ENCODE measurements around the gene KIAA0513.
"Not testable (repeated sequence)": the region's sequence is repeated elsewhere in the genome, so short reads cannot be mapped to it uniquely, and the experiment has no call there.

The KIAA0513 gene

GRCh38 chr16:85051683-85052082 is 24.1 kb downstream of the KIAA0513 start:
- no peak for DNase-seq

- DNase-seq, result no peak
Observed at GRCh38 chr16:85052536-85052935, 24.9 kb downstream of the KIAA0513 start.

DNA sequence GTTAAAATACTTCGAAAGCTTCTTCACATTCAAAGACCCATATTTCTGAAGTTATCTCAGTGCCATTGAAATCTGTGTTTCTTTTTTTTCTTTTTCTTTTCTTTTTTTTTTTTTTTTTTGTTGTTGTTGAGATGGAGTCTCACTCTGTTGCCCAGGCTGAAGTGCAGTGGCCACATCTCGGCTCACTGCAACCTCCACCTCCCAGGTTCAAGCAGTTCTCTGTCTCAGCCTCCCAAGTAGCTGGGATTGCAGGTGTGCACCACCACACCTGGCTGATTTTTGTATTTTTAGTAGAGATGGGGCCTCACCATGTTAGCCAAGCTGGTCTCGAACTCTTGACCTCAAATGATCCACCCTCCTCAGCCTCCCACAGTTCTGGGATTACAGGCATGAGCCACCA is 26.7 kb downstream of the KIAA0513 start:
- DNase-seq, result not testable (repeated sequence)

DNA sequence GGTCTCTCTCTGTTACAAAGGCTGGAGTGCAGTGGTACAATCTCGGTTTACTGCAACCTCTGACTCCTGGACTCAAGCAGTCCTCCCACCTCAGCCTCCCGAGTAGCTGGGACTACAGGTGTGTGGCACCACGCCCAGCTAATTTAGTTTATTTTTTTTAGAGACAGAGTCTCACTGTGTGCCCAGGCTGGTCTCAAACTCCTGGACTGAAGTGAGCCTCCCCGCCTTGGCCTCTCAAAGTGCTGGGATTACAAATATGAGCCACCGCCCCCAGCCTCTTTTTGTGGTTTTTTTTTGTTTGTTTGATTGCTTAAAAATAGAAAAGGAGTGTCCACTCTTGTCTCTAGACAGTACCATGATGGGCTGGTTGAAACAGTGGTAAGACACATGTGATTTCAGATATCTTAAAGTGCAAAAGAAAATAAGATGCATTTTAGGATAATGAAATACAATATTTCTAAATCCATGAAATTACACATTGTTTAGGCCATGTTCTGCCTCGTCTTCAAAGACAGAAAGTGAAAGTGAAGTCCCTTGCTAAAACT is 27.4 kb downstream of the KIAA0513 start:
- no peak for DNase-seq

DNA sequence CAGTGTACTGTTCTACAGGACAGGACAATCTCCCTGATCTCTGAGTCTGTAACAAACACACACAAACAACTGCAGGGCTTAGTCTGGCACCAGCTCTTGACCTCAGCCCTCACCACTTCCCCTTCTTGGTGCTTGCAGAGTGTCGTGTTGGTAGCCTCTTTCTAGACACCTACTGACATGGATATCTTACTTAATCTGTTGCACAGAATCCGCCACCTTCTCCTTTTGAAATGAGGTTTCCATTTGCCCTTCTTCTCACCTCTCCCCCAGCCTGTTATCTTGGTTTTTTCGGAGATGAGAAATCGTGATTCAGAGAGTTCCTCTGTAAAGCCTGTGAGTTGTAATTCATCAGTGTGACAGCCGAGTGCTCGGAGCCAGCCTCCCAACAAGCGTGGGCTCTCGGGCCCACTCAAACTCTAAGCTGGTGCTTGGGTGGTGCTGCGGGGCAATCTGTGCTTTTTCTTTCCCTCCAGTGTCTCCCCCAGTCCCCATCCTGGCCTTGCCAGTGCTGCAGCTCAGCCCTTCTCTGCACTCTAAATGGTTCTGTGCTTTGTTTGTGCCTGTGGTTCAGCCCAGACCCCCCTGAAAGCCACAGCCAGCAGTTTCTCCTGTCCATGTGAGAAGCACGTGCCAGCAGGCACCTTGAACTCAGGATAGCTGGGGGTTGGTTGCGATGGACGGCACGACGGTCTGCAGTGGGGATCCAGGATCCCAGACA is 28.1 kb downstream of the KIAA0513 start:
- no peak for DNase-seq

DNA sequence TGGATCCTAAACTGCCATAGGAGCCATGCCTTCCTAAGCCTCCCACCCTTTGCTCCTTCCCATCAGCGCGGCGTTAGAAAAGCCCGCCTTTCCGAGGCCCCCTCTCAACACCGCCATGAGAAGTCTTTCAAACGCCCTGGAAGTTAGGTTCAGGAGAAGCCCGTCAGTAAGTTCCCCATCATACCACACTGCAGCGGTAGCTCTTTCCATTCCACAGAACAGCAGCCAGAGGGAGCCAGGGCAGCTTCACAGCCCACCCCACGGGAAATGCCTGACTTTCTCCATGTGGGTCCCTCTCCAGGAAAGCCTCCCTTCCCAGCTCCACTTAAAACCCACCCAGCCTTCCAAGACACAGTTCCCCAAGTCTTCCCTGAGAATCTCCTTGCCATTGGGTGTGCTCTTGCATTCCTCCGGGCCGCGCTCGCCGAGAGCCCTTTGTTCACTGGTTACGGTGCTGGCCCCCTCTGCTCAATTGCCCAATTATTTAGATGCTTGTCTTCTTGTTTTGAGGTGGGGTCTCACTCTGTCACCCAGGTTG is 28.7 kb downstream of the KIAA0513 start:
- no peak for DNase-seq

DNA sequence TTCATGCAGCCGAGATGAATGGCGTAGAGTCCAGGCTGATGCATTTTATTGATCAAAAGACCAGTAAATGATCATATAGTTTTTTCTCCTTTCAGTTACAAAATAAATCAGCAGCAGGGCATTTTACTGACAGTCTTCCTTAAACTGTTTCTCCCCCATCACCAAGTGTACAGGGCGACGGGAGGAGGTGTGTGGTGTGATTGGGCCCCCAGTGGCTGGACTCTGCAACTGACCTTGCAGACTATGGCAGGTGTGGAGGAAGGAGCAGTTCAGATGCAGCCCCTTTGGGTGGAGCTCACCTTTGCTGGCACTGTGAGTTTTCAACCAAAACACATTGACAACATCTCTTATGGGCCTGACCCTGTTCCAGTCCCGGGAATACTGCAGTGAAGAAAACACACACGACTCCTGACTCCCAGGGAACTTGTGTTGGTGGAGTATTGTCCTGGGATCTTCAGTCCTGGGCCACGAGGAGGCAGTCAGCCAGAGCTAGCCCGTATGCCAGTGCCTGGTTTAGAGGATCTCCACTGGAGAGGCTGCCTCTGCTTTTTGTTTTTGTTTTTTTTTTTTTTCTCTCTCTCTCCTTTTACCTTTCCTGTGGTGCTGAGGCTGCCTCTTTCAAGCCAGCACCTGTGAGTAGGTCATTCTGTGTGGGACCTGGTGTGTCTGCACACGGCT is 29.8 kb downstream of the KIAA0513 start:
- DNase-seq, result no peak

DNA sequence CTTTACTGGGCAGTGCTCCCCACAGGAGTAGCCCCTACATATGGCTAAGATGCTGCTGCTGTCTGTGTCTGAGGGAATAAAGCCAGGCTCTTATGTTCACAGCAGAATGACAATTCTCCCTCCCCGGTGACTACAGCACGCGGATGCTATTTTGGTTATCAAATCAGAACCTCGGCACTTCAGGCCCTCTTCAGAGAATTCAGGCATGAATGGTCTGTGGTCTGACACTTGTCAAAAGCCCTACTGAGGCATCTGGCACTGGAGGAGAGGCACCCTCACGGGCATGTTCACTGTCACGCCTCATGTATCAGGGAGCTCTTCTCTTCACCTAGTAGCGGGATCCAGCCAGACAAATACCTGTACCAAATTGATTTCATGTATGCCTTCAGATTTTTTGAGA is 30.4 kb downstream of the KIAA0513 start:
- no peak for DNase-seq

- DNase-seq, result no peak
Observed at GRCh38 chr16:85058909-85059308, 31.3 kb downstream of the KIAA0513 start.

DNA sequence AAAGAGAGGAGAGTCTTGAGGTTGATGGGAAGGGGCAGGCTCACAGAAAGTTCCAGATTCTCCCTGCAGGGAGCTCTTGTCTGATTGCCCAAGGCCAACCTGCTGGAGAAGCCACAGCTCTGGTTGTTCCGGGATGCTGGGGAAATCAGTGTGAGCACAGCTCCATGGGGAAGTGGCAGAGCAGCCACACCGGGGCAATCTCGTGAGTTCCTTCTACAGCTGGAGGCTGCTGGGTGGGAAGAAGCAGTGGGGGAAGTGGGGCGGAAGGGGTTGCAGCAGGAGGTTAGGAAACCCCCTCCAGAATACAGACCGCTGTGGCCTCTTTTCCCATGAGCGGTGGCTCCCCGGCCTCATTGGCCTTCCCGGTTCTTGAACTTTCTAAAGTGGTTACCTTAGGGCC is 34.0 kb downstream of the KIAA0513 start:
- no peak for DNase-seq

- DNase-seq, result no peak
Observed at GRCh38 chr16:85062323-85062722, 34.7 kb downstream of the KIAA0513 start.

GRCh38 chr16:85062845-85063244 is 35.2 kb downstream of the KIAA0513 start:
- DNase-seq, result no peak

DNA sequence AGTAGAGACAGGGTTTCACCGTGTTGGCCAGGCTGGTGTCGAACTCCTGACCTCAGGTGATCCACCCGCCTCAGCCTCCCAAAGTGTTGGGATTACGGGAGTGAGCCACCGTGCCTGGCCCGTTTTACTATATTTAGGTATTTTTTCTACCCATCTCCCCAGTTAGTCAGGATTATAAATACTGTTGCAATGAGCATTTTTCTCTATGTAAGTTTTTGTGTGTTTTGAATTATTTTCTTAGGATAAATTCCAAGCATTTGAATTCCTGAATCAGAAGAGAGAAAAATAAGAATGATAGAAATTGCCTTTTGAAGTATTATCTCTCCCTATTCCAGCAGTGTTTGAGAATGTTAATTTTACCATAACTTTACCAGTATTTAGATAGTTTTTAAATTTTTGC is 36.6 kb downstream of the KIAA0513 start:
- no peak for DNase-seq

DNA sequence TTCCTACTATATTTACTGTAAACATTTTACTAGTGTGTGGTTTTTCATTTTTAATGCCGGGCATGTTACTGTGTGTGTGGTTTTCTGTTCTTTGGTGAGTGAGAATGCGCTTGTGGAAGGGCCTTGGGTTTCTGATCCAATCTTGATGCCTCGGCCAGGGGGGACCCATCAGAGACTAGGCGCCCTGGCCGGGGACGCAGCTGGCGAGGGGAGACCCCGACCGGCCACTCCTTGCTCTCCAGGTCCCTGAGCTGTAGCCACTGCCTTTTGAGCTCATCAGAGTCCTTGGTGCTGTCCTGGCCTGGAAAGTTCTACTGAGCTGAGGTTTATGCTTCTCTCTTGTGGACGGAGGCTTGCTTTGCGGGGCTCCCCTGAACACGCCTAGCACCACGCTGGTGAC is 37.5 kb downstream of the KIAA0513 start:
- DNase-seq, result no peak

GRCh38 chr16:85066346-85066885 is 38.8 kb downstream of the KIAA0513 start:
- no peak for DNase-seq

DNA sequence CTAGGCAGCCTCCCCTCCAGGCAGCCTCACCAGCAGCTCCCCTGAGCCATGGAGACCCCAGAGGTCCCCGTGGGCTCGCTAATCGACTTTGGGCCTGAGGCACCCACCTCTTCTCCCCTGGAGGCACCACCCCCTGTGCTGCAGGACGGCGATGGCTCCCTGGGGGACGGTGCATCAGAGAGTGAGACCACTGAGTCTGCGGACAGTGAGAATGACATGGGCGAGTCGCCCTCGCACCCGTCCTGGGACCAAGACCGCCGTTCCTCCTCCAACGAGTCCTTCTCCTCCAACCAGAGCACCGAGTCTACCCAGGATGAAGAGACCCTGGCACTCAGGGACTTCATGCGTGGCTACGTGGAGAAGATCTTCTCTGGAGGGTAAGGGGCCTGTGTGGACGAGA is 39.4 kb downstream of the KIAA0513 start:
- no peak for DNase-seq

- DNase-seq, result no peak
Observed at GRCh38 chr16:85067426-85067825, 39.8 kb downstream of the KIAA0513 start.

- no peak for DNase-seq
Observed at GRCh38 chr16:85068746-85069145, 41.2 kb downstream of the KIAA0513 start.

DNA sequence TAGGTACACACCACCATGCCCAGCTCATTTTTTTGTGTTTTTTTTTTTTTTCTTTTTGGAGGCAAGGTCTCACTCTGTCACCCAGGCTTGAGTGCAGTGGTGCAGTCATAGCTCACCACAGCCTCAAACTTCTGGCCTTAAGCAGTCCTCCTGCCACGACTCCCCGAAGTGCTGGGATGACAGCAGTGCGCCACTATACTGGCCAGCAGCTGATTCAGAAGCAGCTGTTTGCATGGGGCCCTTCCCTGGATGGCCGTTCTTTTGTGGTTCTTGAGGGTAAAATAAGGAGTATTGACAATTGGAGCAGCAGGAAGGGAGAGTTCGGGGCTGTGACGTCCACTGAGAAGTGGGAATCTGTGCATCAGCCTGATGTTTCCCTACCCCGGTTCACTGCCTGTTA is 41.6 kb downstream of the KIAA0513 start:
- DNase-seq, result no peak

- no peak for DNase-seq
Observed at GRCh38 chr16:85072076-85072860, 44.7 kb downstream of the KIAA0513 start.

DNA sequence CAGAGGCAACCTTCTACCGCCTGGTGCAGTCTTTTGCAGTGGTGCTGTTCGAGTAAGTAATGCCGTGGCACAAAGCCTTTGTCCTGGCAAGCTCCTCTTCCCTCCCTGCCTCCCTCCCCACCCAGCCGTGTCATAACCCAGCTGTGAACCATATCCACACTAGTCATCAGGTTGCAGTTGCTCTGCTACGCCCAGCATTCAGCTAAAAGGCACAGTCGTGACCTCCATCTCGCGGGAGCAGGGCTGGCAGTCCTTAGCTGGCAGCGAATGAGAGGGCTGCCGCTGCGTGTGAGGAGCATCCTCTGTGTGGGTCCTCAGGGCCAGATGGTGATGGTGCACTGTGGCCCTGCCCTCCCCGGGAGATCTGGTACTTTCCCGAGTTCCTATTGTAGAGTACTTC is 45.4 kb downstream of the KIAA0513 start:
- DNase-seq, result no peak

DNA sequence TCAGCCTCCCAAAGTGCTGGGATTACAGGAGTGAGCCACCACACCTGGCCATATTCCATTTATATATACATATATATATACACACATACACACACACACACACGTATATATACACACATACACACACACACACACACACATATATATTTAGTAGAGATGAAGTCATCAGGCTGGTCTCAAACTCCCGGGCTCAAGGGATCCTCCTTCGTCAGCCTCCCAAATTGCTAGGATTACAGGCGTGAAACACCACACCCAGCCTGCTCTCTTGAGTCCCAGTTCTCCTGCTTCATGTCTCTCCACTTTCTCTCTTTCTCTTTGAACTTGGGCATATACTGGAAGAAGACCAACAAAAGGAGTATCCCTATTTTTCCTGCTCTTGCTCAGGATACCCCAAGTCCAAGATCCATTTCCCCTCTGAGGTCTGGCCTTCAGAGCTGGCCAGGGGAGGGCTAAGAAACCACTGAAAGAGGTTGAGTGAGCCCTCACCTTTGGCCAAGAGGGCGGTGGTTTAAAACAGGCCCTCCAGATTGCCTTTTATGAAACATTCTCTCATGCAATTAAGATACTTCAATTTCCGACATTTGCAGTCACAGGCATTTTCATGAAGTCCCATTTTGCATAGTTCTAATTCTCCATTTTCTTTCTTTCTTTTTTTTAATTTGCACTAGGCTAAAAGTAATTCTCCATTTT is 46.8 kb downstream of the KIAA0513 start:
- no peak for DNase-seq

Measured in NCI-H446 treated with DMSO at 0.1 percent for 48 hours (cell line).